ENCODE measurements around the gene MPC2. TPM values are rescaled to one million over a fixed set of nuclear protein-coding genes. Genes with fewer than 3 reads are reported as not detected.

Gene MPC2
- total RNA-seq, 1 experiment from 2014 or later = 32.9 TPM

GRCh38 chr1:167924543-167925231, 12.2 kb downstream of the MPC2 start:
- Histone ChIP-seq H3T11ph (ENCODE audit: low read length) (no peak overlapping the region), H2BK15ac (ENCODE audit: low read depth, low read length) (no peak overlapping the region), H2BK12ac (ENCODE audit: insufficient read length, low read depth, low read length) (no peak overlapping the region), H2AK5ac (ENCODE audit: insufficient read length, low read length) (no peak overlapping the region), H3K23ac (ENCODE audit: insufficient read length, low read depth, low read length) (no peak overlapping the region), H3K79me1 (ENCODE audit: insufficient read depth, low read depth, low read length, poor library complexity, severe bottlenecking) (no peaks in the 10 kb centered on the region), H2BK5ac (ENCODE audit: insufficient read length, low read length) (no peak overlapping the region), H3K4me1 (ENCODE audit: insufficient read depth, low read length) (no peaks in the 10 kb centered on the region), H3K4ac (ENCODE audit: low read depth, low read length) (no peak overlapping the region), H3K9me3 (ENCODE audit: control insufficient read depth, low read depth, low read length) (no peaks in the 10 kb centered on the region), H3K4me2 (ENCODE audit: insufficient read depth, insufficient read length, low read length) (no peak overlapping the region), H4K91ac (ENCODE audit: insufficient read length, low read depth, low read length) (no peak overlapping the region), H3K27me3 (ENCODE audit: insufficient read depth, low read length) (no peaks in the 10 kb centered on the region), H3K56ac (ENCODE audit: insufficient read length, low read depth, low read length) (no peak overlapping the region), H3K9ac (ENCODE audit: extremely low read depth, insufficient read length, low read length) (no peak overlapping the region), H4K5ac (ENCODE audit: insufficient read length, low read depth, low read length) (no peak overlapping the region), H2BK120ac (ENCODE audit: low read depth, low read length, poor library complexity, severe bottlenecking) (no peak overlapping the region), H3K18ac (ENCODE audit: insufficient read length, low read depth, low read length) (no peak overlapping the region), H3K14ac (ENCODE audit: insufficient read depth, low read length) (no peak overlapping the region), H2AFZ (ENCODE audit: low read length) (no peak overlapping the region), H4K20me1 (ENCODE audit: control insufficient read depth, insufficient read depth, insufficient read length) (no peaks in the 10 kb centered on the region), H3K27ac (ENCODE audit: insufficient read length, low read depth, low read length) (no peak overlapping the region), H4K8ac (replicated peaks; ENCODE audit: insufficient read length, low read depth, low read length) (no peak overlapping the region), H2BK20ac (ENCODE audit: low read depth, low read length, poor library complexity, severe bottlenecking) (no peak overlapping the region), H3K79me2 (ENCODE audit: insufficient read depth, low read length) (no peaks in the 10 kb centered on the region), H3K23me2 (ENCODE audit: insufficient read length, low read depth, low read length, poor library complexity, severe bottlenecking) (no peaks in the 10 kb centered on the region)
- TF ChIP-seq CTCF (conservative IDR thresholded peaks at IDR 0.05) = no peak
- H3K4me3 Mint-ChIP-seq = no peak overlapping the region
- DNase-seq = no peak
- WGBS (ENCODE audit: extremely low coverage, insufficient read length, low lambda C conversion rate) = 100% methylated on average over 1 of the region's 2 CpGs
- no peaks in the 10 kb centered on the region for H3K27me3 Mint-ChIP-seq (ENCODE audit: low read depth)
- H3K9me3 Mint-ChIP-seq = no peaks in the 10 kb centered on the region
- H3K27ac Mint-ChIP-seq = no peak overlapping the region
- H3K36me3 Mint-ChIP-seq (ENCODE audit: insufficient read depth in 1 of 3, low read depth in 3 of 3) = no peaks in the 10 kb centered on the region
- peaks cover 4 to 6% of the 10 kb centered on the region in 2 experiments; a peak in 3 of 4 replicates for H3K4me1 Mint-ChIP-seq

All from H9 (cell line).